Fibroblast of the aortic adventitia (primary cell): ENCODE data around the gene DNAJA3. TPM values are rescaled to one million over a fixed set of nuclear protein-coding genes. Genes with fewer than 3 reads are reported as not detected.

Experiments used
- DNase-seq: peaks from one replicate; pipeline ENCODE4 v3.0.0-alpha.2; 2010; ENCODE audit warnings: low read depth
- H3K4me3 ChIP-seq: 2 replicates; pipeline ENCODE4 v1.5.1; 2011; ENCODE audit warnings: low read depth, mild to moderate bottlenecking, control low read depth, low read length, moderate library complexity
- total RNA-seq: library from RNA; depleted of rRNA; stranded (reverse); fragments of >200 nt; gene quantifications from 2 replicates; pipeline ENCODE4 v1.2.3, GENCODE V29; 2012; ENCODE audit warnings: low replicate concordance
- TF ChIP-seq, protein P1 (sequence below): IDR thresholded peaks from 2 replicates; pipeline ENCODE4 v1.5.1; 2011; ENCODE audit warnings: mild to moderate bottlenecking, low read length, control low read depth, inconsistent platforms; ENCODE audit not compliant: insufficient read depth

The DNAJA3 gene
- total RNA-seq, 1 donor, result 44.0 TPM

DNA sequence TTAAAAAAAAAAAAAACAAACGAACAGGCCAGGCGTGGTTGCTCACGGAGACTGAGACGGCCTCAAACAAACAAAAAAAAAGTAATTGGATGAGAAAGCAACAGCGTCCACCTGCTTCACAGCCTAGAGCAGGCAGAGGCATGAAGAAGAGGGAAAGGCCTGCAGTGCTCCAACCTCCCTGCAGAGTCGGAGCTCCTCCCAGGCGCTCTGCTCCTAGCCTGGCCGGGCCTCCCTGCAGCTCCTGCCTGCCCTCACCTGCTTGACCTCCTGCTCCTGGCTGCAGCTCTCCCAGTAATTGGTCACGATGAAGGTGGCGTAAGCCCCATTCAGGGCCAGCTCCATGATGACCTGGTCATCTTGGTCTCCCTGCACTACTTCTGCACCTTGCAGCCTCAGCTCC lies 43.3 kb downstream of the DNAJA3 start:
- TF ChIP-seq, protein P1, sequence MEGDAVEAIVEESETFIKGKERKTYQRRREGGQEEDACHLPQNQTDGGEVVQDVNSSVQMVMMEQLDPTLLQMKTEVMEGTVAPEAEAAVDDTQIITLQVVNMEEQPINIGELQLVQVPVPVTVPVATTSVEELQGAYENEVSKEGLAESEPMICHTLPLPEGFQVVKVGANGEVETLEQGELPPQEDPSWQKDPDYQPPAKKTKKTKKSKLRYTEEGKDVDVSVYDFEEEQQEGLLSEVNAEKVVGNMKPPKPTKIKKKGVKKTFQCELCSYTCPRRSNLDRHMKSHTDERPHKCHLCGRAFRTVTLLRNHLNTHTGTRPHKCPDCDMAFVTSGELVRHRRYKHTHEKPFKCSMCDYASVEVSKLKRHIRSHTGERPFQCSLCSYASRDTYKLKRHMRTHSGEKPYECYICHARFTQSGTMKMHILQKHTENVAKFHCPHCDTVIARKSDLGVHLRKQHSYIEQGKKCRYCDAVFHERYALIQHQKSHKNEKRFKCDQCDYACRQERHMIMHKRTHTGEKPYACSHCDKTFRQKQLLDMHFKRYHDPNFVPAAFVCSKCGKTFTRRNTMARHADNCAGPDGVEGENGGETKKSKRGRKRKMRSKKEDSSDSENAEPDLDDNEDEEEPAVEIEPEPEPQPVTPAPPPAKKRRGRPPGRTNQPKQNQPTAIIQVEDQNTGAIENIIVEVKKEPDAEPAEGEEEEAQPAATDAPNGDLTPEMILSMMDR, result no peak
- H3K4me3 ChIP-seq, result no peak overlapping the region
- DNase-seq, result no peak

DNA sequence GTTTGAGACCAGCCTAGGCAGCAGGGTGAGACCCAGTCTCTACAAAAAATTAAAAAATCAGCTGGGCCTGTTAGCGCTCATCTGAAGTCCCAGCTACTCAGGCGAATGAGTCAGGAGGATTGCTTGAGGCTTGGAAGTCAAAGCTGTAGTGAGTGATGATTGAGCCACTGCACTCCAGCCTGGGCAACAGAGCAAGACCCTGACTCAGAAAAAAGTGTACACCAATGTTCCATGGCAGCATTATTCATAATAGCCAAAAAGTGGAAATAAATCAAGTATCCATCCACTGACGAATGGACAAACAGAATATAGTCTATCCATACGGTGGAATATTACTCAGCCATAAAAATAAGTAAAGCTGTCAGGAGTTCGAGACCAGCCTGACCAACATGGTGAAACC lies 46.2 kb downstream of the DNAJA3 start:
- TF ChIP-seq, protein P1, result no peak
- no peak for DNase-seq
- H3K4me3 ChIP-seq, result no peak overlapping the region

DNA sequence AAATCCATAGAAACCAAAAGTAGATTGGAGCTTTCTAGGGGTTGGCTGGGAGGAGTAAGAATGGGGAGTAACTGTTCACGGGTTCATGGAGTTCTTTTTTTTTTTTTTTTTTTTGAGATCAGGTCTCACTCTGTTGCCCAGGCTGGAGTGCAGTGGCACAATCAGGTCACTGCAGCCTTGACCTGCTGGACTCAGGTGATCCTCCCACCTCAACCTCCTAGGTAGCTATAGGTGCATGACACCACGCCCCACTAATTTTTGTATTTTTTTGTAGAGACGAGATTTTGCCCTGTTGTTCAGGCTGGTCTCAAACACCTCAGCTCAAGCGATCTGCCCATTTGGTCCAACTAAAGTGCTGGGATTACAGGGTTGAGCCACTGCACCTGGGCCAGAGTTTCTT lies 47.2 kb downstream of the DNAJA3 start:
- no peak for DNase-seq
- no peak overlapping the region for H3K4me3 ChIP-seq
- TF ChIP-seq, protein P1, result no peak

DNA sequence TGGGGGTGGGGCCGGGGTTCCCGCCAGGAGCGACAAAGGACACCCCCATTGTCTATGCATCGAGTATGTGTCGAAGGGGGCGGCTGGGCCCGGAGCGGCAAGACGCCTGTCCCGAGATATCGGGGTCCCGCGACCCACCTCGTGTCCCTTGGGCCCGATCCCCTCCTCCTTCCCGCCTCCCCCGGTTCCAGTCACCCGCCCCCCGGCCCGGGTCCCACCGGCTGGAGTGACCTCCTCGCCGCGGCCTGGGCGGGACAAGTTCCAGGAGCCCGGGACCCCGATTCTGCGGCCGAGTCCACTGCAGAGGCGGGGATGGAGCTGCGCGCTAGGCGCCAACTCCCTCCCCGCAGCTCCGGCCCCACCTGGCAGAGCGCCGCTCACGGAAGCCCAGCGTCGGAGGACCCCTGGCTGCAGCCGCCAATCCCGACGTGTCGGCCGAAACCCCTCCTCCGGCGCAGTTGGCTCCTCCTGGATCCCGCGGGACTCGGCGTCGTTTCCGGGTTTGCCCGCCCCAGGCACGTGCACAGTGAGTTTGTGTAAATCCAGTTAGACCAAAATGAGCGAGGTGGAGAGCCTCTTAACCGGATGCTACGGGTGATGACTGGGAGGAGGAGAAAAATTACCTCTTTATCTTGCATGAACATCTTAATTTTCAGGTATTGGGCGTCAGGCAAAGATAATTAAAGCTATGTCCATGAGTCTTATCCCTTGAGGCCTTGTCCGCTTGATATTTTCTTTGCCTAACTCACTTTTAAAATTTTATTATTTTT lies 48.7 kb downstream of the DNAJA3 start, which contains the start of gene NMRAL1:
Gene NMRAL1 (minus strand): TSS at position 434 of the 770 bp plus-strand sequence. CDS start 493 bp downstream, outside the sequence.
- DNase-seq, result peak; percentile 89
- TF ChIP-seq, protein P1, result no peak
- peak within 1 kb of the TSS; percentile 75 for H3K4me3 ChIP-seq

DNA sequence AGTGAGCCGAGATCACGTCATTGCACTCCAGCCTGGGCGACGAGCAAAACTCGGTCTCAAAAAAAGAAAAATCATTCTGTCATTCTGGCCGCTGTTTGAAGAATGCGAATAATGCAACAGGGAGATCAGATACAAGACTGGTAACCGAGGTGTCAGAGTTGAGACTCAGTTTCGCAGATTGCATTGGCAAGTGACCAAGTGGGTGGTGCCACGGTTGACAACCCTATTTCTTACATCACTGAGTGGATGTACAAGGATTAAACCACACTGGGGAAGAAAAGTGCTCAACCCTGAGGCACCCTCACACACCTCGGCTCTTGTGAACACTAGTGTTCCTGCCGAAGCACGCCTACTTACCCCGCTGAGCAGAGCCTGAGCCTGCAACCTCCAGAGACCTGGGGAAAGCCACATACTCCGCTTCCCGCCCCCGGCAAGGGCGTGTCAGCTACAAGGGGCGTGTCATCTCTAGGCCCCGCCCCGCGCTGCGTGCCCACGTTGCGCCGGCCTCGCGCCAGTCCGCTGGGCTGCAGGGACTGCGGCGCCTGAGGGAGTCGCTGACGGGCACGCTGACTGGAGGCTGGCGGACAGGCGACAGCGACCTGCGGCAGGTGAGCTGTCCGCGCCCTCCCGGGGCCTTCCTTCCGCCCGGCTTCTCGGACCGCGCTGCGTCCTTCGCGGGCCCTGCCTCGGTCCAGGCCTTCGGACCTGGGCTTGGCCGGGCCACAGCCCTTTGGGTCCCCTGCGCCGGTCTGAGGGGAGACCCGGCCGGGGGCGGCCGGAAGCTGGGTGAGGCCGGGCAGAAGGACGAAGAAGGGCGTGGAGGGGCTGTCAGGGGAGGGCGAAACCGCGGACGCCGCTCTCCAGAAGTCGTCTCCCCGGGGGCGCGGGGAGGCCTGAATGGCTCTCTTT lies 50.5 kb downstream of the DNAJA3 start, which contains the start of gene HMOX2:
Gene HMOX2 (plus strand): TSS at position 519 of the 909 bp plus-strand sequence. CDS start 29,127 bp downstream, outside the sequence.
- TF ChIP-seq, protein P1, result peak; percentile 41
- DNase-seq, result peak; percentile 87
- H3K4me3 ChIP-seq, result peak within 1 kb of the TSS; percentile 87

DNA sequence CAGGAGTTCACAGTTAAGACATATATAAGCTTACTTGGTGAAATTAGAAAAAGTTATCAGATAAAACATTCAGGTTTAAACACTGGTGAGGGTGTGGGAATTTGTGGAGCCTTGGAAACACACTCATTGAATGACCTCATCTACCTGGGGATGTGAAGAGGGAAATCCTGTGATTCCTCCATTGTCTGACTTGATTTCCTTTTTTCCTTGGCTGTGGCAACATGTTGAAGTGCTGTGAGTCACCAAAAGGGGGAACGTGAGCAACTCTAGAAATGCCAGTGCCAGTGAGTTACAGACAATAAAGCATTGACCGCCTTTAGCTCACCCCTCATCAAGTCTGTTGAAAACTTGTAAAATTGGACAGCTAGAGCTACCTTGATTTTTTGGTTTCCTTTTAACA lies 52.3 kb downstream of the DNAJA3 start:
- DNase-seq, result peak; percentile 57
- TF ChIP-seq, protein P1, result peak; percentile 37
- H3K4me3 ChIP-seq, result no peak overlapping the region
